ENCODE data around the gene XPR1.
"Not testable (repeated sequence)": the region's sequence is repeated elsewhere in the genome, so short reads cannot be mapped to it uniquely, and the experiment has no call there.

Gene XPR1

GRCh38 chr1:180644526-180645192 lies 12.8 kb downstream of the XPR1 start:
- no peak for DNase-seq (ENCODE audit: low read depth)

GRCh38 chr1:180645261-180645660 lies 13.4 kb downstream of the XPR1 start:
- DNase-seq (ENCODE audit: low read depth): not testable (repeated sequence)

DNA sequence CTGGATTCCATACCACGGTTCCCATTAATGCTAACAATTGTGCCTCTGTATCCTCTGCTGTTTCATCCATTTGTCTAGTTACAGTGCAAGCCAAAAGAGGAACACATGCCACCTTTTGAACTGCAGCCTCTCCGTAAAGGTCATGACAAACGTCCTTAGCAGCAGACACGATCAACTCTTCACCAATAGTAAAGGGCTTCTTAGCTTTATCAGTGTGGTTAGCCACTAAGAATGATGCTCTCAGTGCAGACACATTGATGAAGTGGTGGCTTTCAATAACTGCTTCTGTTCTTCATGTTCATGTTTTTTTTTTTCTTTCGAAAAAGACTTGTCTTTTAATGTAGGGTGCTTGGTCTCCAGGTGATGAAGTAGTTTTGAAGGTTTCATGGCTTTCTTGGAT lies 14.3 kb downstream of the XPR1 start:
- DNase-seq (ENCODE audit: low read depth): no peak

DNA sequence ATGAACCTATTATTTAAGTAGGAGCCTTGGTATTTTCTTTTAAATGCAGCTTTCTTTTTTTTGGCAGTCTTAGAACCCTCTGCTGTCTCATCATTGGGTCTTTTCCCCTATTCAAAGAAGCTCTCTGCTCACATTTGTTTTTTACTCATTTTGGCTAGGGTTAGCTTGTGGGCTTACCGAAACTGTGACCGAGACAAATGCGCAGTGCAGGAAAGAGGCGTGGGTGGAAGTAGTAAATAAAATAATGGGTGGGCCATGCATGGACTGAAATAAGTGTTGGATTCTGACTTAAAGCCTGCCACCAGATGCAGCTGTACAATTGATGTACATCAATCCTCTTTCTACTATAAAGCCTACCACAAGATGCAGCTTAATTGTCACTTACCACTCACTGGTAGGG lies 14.7 kb downstream of the XPR1 start:
- DNase-seq (ENCODE audit: low read depth): no peak

DNA sequence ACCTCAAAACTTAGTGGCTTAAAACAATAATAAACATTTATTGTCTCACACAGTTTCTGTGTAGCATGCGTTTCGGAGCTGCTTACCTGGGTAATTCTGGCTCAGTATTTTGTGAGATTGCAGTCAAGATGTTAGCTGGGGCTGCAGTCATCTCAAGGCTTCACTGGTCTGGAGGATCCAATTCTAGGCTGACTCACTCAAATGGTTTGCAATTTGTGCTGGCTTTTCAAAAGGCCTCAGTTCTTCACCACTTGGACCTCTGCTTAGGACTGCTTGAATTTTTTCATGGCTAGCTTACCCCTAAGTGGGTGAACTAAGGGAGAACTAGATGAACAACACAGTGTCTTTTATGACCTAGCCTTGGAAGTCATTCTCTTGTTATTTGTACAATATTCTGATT lies 21.0 kb downstream of the XPR1 start:
- DNase-seq (ENCODE audit: low read depth): no peak

- no peak for DNase-seq (ENCODE audit: low read depth)
Measured at GRCh38 chr1:180662709-180663108, 30.9 kb downstream of the XPR1 start.

- no peak for DNase-seq (ENCODE audit: low read depth)
Measured at GRCh38 chr1:180670681-180671080, 38.9 kb downstream of the XPR1 start.

DNA sequence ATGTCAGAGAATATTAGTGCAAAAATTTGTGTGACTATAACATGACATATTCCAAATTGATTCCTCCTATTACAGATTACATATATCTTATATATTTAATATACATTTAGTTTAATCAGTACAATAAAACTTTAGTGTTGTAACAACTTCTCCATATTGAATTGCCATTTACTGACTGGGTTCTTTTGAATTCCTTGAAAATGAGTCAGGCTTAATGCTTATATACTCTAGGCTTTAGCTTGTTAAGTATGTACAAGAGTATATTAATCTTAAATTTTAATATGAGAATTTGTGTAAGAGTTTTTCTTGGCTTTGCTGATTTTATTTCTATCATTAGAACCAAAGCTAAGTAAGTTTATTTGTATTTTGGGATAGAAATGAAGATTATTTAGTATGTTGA lies 40.3 kb downstream of the XPR1 start:
- DNase-seq (ENCODE audit: low read depth): no peak

- no peak for DNase-seq (ENCODE audit: low read depth)
Measured at GRCh38 chr1:180672505-180672904, 40.7 kb downstream of the XPR1 start.

- no peak for DNase-seq (ENCODE audit: low read depth)
Measured at GRCh38 chr1:180674603-180675530, 43.0 kb downstream of the XPR1 start.

DNA sequence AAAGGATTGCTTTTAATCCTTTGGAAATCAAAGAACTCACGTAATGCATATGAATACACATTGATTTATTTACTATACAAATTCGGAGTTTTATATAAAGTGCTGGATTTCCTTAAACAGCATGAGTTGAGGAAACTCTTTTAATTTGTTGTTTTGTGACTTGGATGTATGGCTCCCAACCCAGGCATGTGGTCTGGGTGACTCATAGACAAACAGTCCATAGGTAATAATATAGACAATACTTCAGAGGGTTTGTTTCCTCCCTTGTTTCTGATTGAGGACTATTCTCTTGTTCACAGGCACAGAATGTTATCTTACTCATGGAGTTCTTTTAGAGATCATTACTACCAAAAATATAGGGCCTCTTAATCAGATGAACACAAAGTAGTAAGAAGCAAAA lies 43.8 kb downstream of the XPR1 start:
- no peak for DNase-seq (ENCODE audit: low read depth)

DNA sequence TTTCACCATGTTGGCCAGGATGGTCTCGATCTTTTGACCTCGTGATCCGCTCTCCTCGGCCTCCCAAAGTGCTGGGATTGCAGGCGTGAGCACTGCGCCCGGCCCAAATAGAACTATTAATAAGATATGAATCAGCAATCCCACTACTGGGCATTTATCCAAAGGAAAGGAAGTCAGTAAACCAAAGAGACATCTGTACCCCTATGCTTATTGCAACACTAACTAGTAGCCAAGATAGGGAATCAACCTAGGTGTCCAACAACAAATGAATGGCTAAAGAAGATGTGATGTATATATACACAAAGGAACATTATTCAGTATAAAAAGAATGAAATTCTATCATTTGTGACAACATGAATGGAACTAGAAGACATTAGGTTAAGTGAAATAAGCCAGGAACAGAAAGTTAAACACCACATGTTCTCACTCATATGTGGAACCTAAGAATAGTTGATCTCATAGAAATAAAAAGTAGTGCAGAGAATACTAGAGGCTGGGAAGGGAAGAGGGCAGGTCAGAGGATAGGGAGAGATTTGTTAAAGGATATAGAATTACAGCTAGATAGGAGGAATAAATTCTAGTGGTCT lies 48.8 kb downstream of the XPR1 start:
- no peak for DNase-seq (ENCODE audit: low read depth)

GRCh38 chr1:180683117-180683516 lies 51.3 kb downstream of the XPR1 start:
- not testable (repeated sequence) for DNase-seq (ENCODE audit: low read depth)

GRCh38 chr1:180691322-180691913 lies 59.6 kb downstream of the XPR1 start:
- no peak for DNase-seq (ENCODE audit: low read depth)

- DNase-seq (ENCODE audit: low read depth): no peak
Measured at GRCh38 chr1:180693564-180694244, 61.9 kb downstream of the XPR1 start.

- DNase-seq (ENCODE audit: low read depth): no peak
Measured at GRCh38 chr1:180695282-180695681, 63.5 kb downstream of the XPR1 start.

DNA sequence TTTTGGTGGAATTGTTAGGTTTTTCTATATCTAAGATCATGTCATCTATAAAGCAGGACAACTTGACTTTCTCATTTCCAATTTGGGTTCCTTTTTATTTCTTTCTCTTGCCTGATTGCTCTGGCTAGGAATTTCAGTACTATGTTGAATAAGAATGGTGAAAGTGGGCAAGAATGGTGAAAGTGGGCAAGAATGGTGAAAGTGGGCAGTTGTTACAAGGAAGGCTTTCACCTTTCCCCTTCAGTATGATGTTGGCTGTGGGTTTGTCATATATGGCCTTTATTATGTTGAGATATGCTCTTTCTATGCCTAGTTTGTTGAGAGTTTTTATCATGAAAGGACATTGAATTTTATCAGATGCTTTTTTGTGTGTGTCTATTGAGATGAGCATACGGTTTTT lies 64.5 kb downstream of the XPR1 start:
- no peak for DNase-seq (ENCODE audit: low read depth)

GRCh38 chr1:180698580-180698979 lies 66.8 kb downstream of the XPR1 start:
- no peak for DNase-seq (ENCODE audit: low read depth)

- not testable (repeated sequence) for DNase-seq (ENCODE audit: low read depth)
Measured at GRCh38 chr1:180702376-180702775, 70.6 kb downstream of the XPR1 start.

- not testable (repeated sequence) for DNase-seq (ENCODE audit: low read depth)
Measured at GRCh38 chr1:180710746-180711145, 78.9 kb downstream of the XPR1 start.

- not testable (repeated sequence) for DNase-seq (ENCODE audit: low read depth)
Measured at GRCh38 chr1:180711260-180711659, 79.4 kb downstream of the XPR1 start.

DNA sequence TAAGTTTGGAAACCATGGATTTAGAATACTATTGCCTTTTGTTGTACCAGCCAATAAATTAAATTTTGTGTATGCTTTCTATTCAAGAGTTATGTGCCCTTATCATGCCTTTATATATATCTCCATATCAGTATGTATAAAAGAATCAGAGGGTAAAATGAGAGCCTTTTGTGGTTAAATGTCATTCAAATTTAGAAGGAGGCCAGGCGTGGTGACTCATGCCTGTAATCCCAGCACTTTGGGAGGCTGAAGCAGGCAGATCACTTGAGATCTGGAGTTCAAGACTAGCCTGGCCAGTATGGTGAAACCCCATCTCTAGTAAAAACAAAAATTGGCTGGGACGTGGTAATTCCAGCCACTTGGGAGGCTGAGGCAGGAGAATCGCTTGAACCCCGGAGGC lies 88.9 kb downstream of the XPR1 start:
- no peak for DNase-seq (ENCODE audit: low read depth)
